Progenitor cell of endocrine pancreas (in vitro differentiated cells): Measurements from ENCODE around the gene UBL4B. TPM values are rescaled to one million over a fixed set of nuclear protein-coding genes. Genes with fewer than 3 reads are reported as not detected.

Source experiments
- DNase-seq: peaks from one replicate; pipeline ENCODE4 v3.0.0; 2021; ENCODE audit warnings: low spot score; ENCODE audit not compliant: unreplicated experiment
- H3K27ac Mint-ChIP-seq: 2 replicates; pipeline ENCODE4 v1.8.0; 2021; ENCODE audit warnings: mild to moderate bottlenecking, moderate library complexity, mixed read lengths
- H3K27me3 Mint-ChIP-seq: 2 replicates; pipeline ENCODE4 v1.8.0; 2021; ENCODE audit warnings: mixed read lengths
- H3K36me3 Mint-ChIP-seq: 2 replicates; pipeline ENCODE4 v1.8.0; 2022; ENCODE audit warnings: mixed read lengths; ENCODE audit not compliant: insufficient read depth
- H3K4me1 Mint-ChIP-seq: 2 replicates; pipeline ENCODE4 v1.8.0; 2021; ENCODE audit warnings: low read depth, mixed read lengths
- H3K4me3 Mint-ChIP-seq: 2 replicates; pipeline ENCODE4 v1.8.0; 2021; ENCODE audit warnings: low read depth, mild to moderate bottlenecking, moderate library complexity, mixed read lengths
- H3K9me3 Mint-ChIP-seq: 2 replicates; pipeline ENCODE4 v1.8.0; 2021; ENCODE audit warnings: low read depth, mixed read lengths
- total RNA-seq: library from RNA; stranded (reverse); gene quantifications from 2 replicates; pipeline ENCODE4 v1.2.1, GENCODE V29; 2021
- TF ChIP-seq, protein P1 (sequence below): fragments of 200-600 bp; sonication (generic); IDR thresholded peaks from one replicate; pipeline ENCODE4 v1.5.0; 2021; ENCODE audit warnings: antibody characterized with exemption, mild to moderate bottlenecking; ENCODE audit not compliant: unreplicated experiment

UBL4B gene
- total RNA-seq, 1 donor from 2014 or later, result not detected

DNA sequence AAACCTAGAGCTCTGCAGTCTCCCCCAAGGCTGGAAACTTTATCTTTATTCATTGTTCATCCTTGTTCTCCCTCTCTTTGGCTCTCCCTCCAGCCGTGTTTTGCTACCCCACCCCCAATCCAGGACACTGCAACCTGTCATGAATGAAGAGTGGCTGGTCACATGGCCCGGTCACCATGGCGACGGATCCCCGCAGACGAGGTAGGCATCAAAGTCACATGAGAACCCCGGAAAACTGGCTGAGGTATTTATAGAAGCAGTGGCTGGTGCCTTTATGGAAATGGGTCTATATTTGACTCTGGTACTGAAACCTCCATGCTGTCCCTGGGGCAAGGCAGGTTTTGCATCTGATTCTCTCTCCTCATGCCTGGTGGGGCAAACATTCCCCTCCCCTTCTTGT, 24.7 kb downstream of the UBL4B start:
- H3K27ac Mint-ChIP-seq, result no peak overlapping the region
- peaks cover 4% of the 10 kb centered on the region for H3K4me1 Mint-ChIP-seq
- H3K4me3 Mint-ChIP-seq, result no peak overlapping the region
- H3K9me3 Mint-ChIP-seq, result peaks cover 4% of the 10 kb centered on the region
- H3K36me3 Mint-ChIP-seq, result peaks cover 1% of the 10 kb centered on the region
- H3K27me3 Mint-ChIP-seq, result peaks cover 59% of the 10 kb centered on the region
- TF ChIP-seq, protein P1, sequence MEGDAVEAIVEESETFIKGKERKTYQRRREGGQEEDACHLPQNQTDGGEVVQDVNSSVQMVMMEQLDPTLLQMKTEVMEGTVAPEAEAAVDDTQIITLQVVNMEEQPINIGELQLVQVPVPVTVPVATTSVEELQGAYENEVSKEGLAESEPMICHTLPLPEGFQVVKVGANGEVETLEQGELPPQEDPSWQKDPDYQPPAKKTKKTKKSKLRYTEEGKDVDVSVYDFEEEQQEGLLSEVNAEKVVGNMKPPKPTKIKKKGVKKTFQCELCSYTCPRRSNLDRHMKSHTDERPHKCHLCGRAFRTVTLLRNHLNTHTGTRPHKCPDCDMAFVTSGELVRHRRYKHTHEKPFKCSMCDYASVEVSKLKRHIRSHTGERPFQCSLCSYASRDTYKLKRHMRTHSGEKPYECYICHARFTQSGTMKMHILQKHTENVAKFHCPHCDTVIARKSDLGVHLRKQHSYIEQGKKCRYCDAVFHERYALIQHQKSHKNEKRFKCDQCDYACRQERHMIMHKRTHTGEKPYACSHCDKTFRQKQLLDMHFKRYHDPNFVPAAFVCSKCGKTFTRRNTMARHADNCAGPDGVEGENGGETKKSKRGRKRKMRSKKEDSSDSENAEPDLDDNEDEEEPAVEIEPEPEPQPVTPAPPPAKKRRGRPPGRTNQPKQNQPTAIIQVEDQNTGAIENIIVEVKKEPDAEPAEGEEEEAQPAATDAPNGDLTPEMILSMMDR, result no peak
- DNase-seq, result peak; percentile 16

DNA sequence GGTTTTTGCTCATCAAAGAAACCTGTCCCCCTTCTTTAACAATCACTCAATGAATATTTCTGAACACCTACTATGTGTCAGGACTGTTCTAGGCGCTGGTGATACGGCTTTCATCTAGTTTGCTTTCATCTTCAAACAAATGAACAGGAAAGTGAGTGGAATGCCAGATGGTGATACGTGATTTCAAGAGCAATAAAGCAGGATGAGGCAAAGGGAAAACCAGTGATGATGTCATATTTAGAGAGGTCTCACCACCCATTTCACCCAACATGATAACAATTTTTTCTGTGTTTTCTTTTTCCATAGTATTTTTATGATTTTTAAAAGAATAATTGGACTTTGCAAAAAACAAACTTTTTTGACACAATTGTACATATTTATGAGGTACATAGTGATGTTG, 26.7 kb downstream of the UBL4B start:
- Mint-ChIP-seq H3K36me3 (peaks cover 1% of the 10 kb centered on the region), H3K4me1 (peaks cover 4% of the 10 kb centered on the region), H3K27ac (no peak overlapping the region), H3K9me3 (peaks cover 4% of the 10 kb centered on the region), H3K4me3 (no peak overlapping the region), H3K27me3 (peaks cover 51% of the 10 kb centered on the region)
- TF ChIP-seq, protein P1, result no peak
- no peak for DNase-seq

DNA sequence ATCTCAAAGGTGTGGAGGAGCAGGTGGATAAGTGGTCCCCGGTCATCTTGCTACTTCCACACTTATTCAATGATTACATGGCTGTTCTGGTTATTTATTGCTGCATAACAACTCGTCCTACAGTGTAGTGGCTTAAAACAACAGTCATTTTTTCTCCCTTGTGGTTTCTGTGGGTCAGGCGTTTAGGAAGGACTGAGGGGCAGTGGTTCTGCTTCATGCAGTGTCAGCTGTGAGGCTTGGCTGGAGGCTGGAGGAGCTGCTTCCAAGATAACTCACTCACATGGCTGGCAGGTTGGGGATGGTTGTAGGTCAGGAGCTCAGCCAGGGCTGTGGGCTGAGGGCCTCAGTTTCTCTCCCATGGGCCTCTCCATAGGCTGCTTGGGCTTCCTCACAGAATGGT, 32.1 kb downstream of the UBL4B start:
- peaks cover 1% of the 10 kb centered on the region for H3K36me3 Mint-ChIP-seq
- no peak overlapping the region for H3K27ac Mint-ChIP-seq
- no peaks in the 10 kb centered on the region for H3K4me1 Mint-ChIP-seq

DNA sequence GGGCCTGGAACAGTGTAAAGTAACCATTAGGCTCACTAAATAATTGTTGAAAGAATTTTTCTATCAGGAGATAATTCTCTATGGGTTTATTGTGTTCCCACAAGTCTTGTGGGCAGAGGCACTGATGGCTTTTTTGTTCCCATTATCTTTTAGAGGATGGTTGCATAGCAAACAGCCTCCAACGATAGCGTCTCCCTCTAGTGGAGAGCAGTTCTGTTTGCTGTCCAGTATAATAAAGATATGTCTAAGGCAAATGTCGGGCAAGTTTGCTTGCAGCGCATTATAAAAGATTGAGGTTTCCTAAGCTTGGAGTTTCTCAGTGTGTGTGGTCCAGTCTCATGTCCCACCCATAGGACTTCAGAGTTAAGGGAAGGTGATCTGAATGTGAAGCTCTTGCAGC, 36.7 kb downstream of the UBL4B start:
- no peak for DNase-seq
- no peak overlapping the region for H3K27ac Mint-ChIP-seq
- no peaks in the 10 kb centered on the region for H3K36me3 Mint-ChIP-seq
- no peaks in the 10 kb centered on the region for H3K4me1 Mint-ChIP-seq
- H3K9me3 Mint-ChIP-seq, result no peaks in the 10 kb centered on the region
- H3K4me3 Mint-ChIP-seq, result no peak overlapping the region
- TF ChIP-seq, protein P1, result peak; percentile 33
- H3K27me3 Mint-ChIP-seq, result peaks cover 29% of the 10 kb centered on the region

More for the DNA sequence above, 32.1 kb downstream of the UBL4B start:
- Mint-ChIP-seq H3K4me3 (no peak overlapping the region), H3K9me3 (peaks cover 4% of the 10 kb centered on the region), H3K27me3 (peaks cover 18% of the 10 kb centered on the region)
- DNase-seq, result no peak
- TF ChIP-seq, protein P1, result no peak

DNA sequence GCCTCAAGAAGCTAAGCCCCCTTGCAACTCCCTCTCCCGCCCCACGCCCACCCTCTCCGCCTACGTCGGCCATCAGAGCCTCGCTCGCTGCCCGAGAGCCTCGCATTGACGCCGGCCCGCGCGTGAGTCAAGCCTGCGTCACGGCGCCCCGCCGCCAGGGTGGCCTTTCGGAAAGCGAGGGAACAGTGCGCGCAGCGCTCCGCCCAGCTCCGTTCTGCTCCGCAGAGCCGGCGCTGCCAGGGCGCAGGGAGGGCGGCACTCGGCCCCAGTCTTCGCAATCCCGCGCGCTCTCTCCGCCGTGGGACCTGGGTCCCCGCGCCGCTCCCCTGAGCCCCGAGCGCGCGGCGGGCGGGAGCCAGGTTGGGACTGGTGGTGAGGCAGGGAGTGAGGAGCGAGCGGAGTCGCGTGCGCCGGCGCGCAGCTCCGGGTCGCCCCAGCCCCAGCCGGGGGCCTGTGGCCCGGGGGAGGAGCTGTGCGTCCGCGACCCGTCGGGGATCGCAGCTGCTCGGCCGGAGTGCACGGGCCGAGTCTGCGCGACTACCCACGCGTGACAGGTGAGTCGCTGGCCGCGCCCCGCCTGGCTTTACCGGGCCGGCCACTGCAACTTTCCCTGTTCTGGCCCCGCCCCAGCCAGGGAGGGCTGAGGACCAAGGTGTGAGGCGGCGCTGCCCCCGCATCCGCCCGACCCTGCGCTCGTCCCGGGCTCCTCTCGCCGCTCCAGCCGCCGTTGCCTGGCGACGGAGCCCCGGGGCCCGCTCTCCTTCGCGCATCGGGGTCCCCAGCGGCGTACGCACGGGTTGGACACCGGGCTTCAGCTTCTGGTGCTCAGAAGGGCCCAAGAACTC, 38.3 kb downstream of the UBL4B start, which contains the start of gene SLC6A17:
TSS of gene SLC6A17 (plus strand) at position 165 of the 845 bp plus-strand sequence. CDS start 16,436 bp downstream, outside the sequence.
- no peaks in the 10 kb centered on the region for H3K9me3 Mint-ChIP-seq
- H3K36me3 Mint-ChIP-seq, result no peaks in the 10 kb centered on the region
- peaks cover 45% of the 10 kb centered on the region for H3K27me3 Mint-ChIP-seq
- H3K4me3 Mint-ChIP-seq, result no peak within 1 kb of the TSS
- TF ChIP-seq, protein P1, result peak; percentile 35
- H3K4me1 Mint-ChIP-seq, result no peaks in the 10 kb centered on the region
- H3K27ac Mint-ChIP-seq, result no peak within 1 kb of the TSS
- peak; percentile 23 for DNase-seq
